ENCODE measurements around the gene SLC25A39.
"Not testable (repeated sequence)": the region's sequence is repeated elsewhere in the genome, so short reads cannot be mapped to it uniquely, and the experiment has no call there.

The SLC25A39 gene

DNA sequence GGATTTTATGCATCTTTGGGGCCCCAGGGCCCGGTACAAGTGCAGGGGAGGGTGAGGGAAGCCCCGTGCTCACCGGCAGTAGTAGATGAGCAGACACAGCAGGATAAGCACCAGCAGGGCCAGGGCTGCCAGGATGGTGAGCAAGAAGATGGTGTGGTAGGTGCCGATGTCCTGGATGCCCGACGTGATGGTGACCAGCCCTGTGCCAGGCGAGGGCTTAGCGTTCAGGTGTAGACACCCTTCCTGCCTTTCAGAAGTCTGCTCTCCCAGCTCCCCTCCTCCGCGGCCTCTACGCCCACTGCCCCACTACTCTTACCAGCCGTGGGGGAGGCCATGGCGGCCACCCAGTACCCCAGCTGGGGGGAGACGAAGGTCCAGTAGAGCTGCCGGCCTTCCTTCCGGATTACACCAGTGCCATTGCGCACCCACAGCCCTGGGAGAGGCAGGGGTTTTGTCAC lies 31.0 kb upstream of the SLC25A39 start:
- no peak for DNase-seq

DNA sequence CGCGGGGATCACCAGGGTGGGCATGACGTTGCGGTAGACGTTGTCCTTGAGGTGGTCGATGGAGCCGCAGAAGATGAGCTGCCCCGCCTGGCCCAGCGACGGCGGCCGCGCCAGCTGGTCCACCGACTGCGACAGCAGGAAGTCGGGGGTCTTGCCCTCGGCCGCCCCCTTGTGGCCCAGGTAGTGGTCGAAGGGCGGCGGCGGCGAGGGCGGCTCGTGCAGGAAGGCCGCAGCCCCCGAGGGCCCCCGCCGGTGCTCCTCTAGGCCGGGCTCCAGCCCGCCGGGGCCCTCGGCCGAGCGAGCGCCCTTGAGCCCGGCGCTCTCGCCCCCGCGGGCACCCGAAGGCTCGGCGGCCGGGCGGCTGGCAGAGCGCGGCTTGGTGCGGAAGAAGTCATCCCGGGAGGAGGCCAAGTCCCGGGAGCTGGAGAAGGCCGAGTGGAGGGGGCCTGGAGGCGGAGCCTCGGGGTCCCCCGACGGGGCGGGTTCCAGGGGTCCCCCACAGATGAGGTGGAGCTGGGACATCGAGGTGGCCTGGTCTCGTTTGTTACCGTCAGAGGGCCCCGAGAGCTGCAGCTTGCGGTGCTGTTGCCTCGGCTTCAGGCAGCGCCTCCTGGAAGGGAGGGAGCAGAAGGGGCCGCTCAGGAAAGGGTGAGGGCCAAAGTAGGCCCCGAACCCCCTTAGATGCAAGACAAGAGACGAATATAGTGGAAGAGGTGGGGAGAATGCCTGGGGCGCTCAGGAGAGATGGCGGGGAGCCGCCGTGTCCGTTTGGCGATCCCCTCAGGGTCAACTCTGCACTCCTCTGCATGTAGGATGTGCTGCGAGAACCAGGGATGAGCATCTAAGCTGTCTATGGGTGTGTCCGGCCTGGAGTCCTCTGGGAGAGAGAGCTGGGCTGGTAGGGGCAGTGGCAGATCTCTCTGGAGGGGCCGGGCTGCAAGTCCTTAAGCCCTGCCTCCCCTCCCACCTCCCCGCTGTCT lies 30.2 kb upstream of the SLC25A39 start:
- DNase-seq = peak; percentile 53

DNA sequence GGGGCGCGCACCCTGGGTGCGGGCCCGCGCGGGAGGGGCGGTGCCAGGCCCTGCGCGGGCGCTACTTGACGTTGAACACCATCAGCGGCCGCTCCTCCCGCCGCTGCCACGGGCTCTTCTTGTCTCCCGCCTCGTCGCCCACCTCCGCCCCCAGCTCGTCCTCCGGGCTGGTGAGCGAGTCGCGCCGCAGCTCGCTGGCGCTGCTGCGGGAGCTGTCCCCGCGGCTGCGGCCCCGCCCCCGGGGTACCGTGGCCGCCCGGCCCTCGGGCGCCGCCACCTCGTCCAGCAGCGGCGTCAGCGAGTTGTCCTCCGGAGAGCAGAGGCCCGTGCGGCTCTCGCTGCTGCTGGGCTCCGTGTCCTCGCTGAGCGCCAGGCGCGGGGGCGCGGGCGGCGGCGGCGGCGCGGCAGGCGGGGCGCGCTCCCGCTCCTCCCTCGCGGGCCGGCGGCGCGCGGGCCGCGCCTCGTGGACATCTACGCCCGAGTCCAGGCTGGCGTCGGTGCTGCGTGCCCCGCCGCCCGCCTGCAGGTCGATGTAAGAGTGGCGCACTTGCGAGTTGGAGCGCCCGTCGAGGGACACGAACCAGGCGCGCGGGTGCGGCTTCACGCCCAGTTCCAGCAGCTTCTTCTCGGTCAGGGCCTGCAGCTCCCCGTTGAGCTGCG lies 29.2 kb upstream of the SLC25A39 start:
- DNase-seq = peak; percentile 55

DNA sequence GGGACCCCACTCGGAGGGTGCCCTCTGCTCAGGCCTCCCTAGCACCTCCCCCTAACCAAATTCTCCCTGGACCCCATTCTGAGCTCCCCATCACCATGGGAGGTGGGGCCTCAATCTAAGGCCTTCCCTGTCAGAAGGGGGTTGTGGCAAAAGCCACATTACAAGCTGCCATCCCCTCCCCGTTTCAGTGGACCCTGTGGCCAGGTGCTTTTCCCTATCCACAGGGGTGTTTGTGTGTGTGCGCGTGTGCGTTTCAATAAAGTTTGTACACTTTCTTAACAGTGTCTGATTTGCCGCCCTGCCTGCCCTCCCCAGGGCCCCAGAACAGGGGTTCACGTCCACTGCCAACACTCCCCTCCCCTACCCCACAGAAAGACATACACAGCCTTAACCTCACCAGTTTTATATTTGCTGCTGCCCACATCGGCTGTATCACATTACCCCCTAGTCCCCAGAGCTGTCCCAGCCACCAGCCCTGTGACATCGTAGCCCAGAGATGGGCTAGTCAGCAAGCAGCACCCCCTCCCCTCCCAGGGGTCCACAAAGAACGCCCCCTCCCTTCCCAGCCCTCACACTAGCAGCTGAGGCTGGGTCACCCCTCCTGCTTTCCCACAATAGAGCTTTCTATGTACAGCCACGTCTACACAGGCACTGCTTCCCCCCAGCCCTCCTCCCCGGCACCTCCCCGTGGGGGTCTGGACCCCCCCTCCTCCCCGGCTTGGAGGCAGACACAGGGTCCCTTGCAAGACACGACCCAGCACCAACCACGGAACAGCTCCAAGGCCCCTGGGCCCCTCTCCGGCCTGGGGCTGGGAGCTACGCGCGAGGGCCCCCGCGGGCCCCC lies 28.4 kb upstream of the SLC25A39 start:
- no peak for DNase-seq

DNA sequence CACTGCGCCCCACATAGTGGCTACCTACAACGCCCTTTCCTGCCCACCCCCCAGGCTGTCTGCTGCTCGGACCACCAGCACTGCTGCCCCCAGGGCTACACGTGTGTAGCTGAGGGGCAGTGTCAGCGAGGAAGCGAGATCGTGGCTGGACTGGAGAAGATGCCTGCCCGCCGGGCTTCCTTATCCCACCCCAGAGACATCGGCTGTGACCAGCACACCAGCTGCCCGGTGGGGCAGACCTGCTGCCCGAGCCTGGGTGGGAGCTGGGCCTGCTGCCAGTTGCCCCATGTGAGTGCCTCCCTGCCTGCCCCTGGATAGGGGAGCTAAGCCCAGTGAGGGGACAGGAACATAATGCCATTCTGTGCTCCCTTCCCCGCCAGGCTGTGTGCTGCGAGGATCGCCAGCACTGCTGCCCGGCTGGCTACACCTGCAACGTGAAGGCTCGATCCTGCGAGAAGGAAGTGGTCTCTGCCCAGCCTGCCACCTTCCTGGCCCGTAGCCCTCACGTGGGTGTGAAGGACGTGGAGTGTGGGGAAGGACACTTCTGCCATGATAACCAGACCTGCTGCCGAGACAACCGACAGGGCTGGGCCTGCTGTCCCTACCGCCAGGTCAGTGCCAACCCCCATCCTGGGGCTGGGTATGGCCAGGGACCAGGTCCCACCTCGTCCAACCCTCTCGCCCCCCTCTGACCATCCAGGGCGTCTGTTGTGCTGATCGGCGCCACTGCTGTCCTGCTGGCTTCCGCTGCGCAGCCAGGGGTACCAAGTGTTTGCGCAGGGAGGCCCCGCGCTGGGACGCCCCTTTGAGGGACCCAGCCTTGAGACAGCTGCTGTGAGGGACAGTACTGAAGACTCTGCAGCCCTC lies 27.6 kb upstream of the SLC25A39 start:
- DNase-seq = no peak

DNA sequence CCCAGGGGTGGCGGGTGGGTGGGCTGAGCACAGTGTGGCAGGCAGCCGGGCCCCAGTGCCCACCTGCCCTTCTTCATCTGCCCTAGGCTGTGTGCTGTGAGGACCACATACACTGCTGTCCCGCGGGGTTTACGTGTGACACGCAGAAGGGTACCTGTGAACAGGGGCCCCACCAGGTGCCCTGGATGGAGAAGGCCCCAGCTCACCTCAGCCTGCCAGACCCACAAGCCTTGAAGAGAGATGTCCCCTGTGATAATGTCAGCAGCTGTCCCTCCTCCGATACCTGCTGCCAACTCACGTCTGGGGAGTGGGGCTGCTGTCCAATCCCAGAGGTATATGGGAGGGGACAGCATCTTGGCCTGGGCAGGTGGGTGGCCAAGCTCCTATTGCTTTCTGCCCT lies 26.8 kb upstream of the SLC25A39 start:
- DNase-seq = no peak

DNA sequence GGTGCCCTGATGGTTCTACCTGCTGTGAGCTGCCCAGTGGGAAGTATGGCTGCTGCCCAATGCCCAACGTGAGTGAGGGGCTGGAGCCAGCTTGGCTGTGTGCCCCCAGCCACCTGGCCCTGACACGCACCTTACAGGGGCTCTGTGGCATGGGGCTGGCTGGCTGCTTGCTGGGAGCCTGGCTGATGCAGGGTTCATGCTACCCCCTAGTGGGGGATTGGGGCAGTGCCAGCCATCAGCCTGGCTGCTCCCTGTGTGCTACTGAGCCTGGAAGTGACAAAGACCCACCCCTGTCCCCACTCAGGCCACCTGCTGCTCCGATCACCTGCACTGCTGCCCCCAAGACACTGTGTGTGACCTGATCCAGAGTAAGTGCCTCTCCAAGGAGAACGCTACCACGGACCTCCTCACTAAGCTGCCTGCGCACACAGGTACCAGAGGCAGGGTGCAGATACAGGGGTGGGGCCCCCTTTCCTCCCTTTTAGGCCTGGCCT lies 26.2 kb upstream of the SLC25A39 start:
- DNase-seq = peak; percentile 63

DNA sequence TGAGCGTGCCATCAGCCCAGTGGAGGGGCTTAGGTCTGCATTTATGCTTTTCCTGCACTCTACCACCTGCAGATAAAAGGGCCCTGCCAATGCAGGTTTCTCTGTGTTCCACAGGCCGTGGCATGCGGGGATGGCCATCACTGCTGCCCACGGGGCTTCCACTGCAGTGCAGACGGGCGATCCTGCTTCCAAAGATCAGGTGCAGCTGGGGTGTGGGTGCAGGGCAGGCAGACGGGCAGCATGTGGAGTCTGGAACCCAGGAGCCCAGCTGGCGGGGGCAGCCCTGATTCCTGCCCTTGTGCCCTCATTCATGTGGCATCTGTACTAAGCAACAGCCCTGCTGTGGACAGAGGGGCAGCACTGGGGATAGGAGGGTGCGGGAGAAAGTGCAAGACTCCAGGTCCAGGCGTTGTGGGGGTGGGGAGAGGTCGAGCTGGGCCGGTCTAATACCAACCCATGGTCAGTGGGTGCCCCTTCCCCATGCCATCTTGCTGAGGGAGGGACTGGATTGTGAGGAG lies 25.0 kb upstream of the SLC25A39 start:
- no peak for DNase-seq

DNA sequence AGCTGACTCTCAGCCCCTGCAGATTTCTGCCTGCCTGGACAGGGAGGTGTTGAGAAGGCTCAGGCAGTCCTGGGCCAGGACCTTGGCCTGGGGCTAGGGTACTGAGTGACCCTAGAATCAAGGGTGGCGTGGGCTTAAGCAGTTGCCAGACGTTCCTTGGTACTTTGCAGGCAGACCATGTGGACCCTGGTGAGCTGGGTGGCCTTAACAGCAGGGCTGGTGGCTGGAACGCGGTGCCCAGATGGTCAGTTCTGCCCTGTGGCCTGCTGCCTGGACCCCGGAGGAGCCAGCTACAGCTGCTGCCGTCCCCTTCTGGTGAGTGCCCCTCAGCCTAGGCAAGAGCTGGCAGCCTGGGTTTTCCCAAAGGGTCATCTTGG lies 24.4 kb upstream of the SLC25A39 start:
- DNase-seq = no peak

DNA sequence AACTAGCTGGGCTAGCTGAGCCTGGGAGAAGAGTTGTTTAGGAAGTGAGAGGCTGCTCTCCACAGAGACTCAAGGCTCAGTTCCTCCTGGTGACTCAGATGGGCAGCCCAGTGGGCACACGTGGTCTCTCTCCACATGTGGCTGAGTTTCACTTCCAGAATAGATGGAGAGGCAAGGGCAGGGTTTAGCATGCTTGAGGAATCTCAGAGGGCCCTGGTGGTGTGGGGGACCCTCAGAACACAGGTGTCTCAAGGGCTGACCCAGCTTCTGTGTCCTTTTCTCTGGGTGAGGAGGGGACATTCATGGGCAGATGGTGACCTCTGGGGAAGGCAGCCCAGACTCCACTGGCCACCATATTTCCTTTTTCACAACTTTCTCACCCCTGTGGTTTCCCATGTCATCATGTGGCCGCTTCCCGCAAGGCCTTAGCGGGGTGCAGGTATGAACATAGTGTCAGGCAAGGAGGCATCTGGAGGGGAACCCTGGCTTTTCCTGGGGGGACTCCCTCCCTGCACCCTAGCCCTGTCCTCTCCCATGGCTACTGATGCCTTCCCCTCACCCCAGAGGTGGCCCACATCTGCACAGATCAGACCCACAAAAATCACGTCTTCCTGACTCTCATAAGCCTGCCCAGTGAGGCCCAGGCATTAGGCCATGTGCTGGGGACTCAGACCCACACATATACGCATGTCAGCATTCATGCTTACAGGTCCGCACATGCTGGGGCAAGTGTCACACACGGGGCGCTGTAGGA lies 23.8 kb upstream of the SLC25A39 start:
- no peak for DNase-seq

DNA sequence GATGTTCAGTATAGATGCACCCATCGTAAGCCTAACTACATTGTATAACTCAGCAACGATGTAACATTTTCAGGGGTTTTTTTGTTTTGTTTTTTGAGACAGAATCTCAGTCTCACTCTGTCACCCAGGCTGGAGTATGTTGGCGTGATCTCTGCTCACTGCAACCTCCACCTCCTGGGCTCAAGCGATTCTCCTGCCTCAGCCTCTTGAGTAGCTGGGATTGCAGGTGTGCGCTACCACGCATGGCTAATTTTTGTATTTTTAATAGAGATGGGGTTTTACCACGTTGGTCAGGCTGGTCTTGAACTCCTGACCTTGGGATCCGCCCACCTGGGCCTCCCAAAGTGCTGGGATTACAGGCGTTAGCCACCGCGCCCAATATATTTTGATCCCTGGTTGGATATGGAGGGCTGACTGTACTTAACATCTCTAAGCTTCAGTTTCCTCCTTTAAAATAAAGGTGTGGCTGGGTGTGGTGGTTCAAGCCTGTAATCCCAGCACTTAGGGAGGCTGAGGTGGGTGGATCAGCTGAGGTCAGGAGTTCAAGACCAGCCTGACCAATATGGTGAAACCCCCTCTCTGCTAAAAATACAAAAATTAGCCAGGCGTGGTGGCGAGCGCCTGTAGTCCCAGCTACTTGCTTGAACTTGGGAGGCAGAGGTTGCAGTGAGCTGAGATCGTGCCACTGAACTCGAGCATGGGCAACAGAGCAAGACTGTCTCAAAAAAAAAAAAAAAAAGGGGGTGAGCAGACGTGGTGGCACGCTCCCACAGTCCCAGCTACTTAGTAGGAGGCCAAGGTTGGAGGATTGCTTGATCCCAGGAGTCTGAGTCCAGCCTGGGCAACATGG lies 22.8 kb upstream of the SLC25A39 start:
- not testable (repeated sequence) for DNase-seq

DNA sequence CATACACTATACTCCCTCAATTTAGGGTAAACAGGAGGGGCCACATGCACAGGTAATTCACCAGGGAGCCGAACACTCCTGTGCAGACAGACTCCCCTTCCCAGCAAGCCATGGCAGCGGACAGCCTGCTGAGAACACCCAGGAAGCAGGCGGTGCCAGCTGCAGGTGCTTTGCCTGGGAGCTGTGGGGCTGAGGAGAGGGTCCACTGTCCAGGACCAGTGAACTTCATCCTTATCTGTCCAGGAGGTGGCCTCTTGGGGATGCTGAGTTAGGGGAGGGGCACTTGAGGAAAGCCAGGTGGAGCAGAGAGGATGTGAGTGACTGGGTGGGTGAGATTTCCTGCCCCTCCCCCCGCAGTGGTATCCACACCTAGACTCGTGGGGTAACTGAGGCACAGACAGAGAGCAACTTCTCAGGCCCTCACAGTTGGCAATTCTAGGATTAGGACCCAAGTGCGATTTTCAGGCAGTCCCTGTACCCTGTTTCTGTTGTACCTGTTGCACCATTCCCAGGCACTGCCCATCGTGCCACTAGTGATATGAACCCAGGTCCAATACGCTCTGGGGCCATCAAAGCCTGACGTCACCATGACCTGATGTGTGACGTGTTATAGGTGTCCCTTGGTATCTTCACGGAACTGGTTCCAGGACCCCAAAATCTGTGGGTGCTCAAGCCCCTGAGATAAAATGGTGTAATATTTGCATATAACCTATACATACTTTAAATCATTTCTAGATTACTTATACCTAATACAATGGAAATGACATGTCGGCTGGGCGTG lies 21.6 kb upstream of the SLC25A39 start:
- peak; percentile 45 for DNase-seq

DNA sequence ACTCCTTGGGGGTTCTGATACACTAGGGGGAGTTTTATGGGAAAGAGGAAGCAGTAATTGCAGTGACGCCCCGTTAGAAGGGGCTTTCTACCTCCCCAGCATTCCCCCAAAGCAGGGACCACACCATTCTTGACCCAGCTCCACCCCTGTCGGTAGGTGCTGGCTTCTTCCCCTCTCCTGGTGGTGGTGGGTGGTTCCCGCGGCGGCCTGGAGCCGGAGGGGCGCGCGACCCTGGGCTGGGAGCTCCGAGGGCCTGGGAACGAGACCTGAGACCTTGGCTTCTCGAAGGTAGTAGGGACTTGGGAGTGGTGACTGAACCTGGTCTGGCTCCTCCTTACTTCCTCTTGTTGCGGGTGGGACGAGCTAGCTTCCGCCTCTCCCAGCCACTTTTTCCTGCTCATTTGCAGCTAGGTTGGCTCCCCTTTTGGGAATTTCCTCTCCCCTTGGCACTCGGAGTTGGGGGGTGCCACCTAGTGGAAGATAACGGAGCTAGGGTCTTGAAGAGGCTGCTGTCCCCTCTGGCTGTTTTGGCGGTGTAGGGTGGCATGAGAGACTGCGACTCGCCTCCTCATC lies 20.9 kb upstream of the SLC25A39 start:
- no peak for DNase-seq

DNA sequence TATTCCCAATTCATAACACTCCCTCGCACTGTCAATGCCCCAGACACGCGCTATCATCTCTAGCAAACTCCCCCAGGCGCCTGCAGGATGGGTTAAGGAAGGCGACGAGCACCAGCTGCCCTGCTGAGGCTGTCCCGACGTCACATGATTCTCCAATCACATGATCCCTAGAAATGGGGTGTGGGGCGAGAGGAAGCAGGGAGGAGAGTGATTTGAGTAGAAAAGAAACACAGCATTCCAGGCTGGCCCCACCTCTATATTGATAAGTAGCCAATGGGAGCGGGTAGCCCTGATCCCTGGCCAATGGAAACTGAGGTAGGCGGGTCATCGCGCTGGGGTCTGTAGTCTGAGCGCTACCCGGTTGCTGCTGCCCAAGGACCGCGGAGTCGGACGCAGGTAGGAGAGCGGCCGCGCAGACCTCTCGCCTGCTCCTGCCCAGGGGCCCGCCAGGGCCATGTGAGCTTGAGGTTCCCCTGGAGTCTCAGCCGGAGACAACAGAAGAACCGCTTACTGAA lies 20.4 kb upstream of the SLC25A39 start, which contains the start of gene GRN:
Gene GRN, plus strand, starts transcription at position 364 of the 515 bp plus-strand sequence. CDS start 3,863 bp downstream, outside the sequence.
- DNase-seq = peak; percentile 90

DNA sequence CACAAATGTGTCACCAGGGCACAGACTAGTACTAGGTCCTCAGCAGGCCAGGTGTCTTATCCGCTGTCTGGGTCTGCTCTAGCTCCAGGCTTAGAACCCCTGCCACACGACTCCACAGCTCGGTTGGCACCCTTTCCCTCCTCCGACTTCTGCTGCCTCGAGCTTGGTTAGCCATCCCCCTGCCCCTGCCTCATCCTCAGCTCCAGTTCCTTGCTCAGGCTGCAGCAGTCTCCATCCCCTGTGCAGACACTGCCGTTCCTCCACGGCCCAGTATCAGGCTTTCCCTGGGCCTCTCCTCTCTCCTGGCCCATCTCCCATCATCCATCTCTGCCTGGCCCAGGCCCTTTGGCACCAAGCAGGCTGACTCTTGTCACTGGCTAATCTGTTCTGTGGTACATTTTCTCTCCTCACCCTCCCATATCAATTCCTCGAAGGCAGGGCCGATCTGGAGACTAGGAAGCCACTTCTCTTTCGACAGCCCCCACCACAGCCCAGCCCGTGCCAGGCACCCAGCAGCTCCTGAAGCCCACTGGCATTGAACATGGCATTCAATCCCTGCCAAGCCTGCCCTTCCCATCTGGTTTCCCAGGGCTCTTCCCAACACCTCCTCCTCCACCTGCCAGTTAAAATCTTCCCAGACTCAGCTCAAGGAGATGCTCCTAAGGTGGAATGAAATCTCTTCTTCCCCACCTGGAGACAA lies 19.0 kb upstream of the SLC25A39 start:
- DNase-seq = no peak

DNA sequence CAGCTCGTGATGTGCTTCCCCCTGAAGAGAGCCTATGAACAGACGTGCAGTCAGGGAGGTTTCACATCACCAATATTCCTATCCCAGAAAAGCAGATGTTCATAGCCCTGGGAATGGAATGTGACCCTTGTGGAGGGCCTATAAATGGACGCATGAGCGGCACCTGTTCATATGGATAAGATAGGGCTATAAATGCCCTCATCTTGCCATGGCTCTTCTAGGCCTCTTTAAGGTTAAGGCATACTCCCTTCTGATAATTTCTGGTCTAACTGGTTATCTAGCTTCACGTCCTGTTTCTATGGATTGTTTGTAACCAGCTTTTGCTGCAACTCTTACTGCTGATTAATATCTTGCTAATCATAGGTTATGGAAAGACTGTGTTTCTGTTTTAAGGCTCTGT lies 15.9 kb upstream of the SLC25A39 start:
- not testable (repeated sequence) for DNase-seq

DNA sequence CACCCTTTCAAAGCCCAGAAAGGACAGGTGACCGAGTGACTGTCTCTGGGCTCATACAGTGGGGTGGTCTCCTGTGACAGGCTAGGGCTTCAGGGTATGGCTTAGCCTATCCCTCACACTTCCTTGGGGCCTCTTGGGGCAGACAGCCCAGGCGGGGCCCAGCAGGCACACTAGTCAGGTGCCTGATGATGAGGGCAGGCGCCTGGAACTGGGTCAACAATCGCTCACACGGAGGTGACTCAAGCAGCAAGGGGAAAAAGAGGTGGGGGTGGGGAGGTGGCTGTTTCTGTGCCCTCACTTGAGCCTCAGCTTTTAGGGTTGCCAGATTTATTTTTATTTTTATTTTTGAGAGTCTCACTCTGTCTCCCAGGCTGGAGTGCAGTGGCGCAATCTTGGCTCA lies 14.1 kb upstream of the SLC25A39 start:
- DNase-seq = no peak

Measured in right kidney (tissue), 1 donor.